PFSK-1 (cell line): Measurements from ENCODE around the gene CELF5.

ENCODE experiments used
- POLR2AphosphoS5 ChIP-seq: IDR thresholded peaks from 2 replicates; pipeline ENCODE4 v1.6.1; 2012; ENCODE audit warnings: low read depth, mild to moderate bottlenecking, control low read depth, low read length, moderate library complexity
- REST ChIP-seq, 2 experiments: IDR thresholded peaks; 2 replicates each; pipeline versions ENCODE4 v1.6.1 to v1.8.0; 2011 to 2012; ENCODE audit warnings: low read depth in 2 of 2, low read length in 2 of 2, control low read depth in 1 of 2, inconsistent platforms in 1 of 2, mild to moderate bottlenecking in 1 of 2, moderate library complexity in 1 of 2; ENCODE audit not compliant: insufficient read depth in 1 of 2
- SIN3A ChIP-seq: IDR thresholded peaks from 2 replicates; pipeline ENCODE4 v1.6.1; 2012; ENCODE audit warnings: mild to moderate bottlenecking, low read length, moderate library complexity, borderline replicate concordance; ENCODE audit not compliant: insufficient read depth
- TAF1 ChIP-seq: IDR thresholded peaks from 2 replicates; pipeline ENCODE4 v1.6.1; 2012; ENCODE audit warnings: low read length, control low read depth, borderline replicate concordance; ENCODE audit not compliant: insufficient read depth

- TF ChIP-seq POLR2AphosphoS5 (no peak), REST (IDR thresholded peaks at IDR 0.05; ENCODE audit: insufficient read depth in 1 of 2, low read depth in 2 of 2, low read length in 2 of 2) (no peak), SIN3A (no peak), TAF1 (no peak)
These were observed 61.3 kb downstream of the CELF5 start for GRCh38 chr19:3285647-3286176.
